HK-2 (cell line): ENCODE measurements around the gene KCNT1.

Experiments
- DNase-seq: peaks from one replicate; pipeline ENCODE4 v3.0.0-alpha.2; 2018; ENCODE audit not compliant: unreplicated experiment

Gene KCNT1

DNA sequence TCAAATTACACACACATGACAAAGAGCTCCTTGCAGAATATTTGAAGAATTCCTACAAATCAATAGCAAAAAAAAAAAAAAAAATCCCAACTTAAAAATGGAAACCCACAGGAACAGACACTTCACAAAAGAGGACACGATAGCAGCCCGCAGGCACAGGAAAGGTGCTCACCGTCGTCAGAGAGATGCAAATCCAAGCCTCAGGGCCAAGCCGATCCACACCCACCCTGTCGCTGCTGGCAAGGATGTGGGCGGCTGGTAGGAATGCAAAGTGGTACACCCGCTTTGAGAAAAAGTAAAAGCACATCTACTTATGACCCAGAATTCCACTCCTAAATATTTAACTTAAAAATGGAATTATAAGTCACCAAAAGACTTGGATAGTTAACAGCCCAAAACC, 28.0 kb upstream of the KCNT1 start:
- DNase-seq, result no peak

GRCh38 chr9:135674977-135675376, 27.0 kb upstream of the KCNT1 start:
- no peak for DNase-seq

GRCh38 chr9:135676891-135677290, 25.1 kb upstream of the KCNT1 start:
- no peak for DNase-seq

DNA sequence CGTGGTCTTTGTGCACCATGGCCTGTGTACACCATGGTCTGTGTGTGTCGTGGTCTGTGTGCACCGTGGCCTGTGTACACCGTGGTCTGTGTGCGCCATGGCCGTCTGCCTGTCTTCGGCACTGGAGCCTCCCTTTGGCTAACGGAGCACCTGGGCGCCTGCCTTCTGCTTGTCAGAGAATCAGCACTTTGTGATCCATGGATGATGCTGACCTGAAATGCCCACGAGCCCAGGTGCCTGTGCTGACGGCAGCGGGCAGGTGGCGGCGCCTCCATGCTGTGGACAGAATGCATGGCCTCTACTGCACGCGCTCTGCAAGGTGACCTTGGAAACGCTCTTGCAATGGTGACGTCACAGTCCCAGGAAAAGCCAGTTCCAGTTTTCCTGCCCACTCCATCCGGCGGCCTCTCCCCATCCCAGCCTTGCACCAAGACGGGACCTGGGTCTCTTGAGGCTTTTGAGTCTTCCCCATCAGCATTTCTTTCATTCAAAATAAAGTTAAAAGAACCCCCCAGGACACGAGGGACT, 24.3 kb upstream of the KCNT1 start:
- no peak for DNase-seq

DNA sequence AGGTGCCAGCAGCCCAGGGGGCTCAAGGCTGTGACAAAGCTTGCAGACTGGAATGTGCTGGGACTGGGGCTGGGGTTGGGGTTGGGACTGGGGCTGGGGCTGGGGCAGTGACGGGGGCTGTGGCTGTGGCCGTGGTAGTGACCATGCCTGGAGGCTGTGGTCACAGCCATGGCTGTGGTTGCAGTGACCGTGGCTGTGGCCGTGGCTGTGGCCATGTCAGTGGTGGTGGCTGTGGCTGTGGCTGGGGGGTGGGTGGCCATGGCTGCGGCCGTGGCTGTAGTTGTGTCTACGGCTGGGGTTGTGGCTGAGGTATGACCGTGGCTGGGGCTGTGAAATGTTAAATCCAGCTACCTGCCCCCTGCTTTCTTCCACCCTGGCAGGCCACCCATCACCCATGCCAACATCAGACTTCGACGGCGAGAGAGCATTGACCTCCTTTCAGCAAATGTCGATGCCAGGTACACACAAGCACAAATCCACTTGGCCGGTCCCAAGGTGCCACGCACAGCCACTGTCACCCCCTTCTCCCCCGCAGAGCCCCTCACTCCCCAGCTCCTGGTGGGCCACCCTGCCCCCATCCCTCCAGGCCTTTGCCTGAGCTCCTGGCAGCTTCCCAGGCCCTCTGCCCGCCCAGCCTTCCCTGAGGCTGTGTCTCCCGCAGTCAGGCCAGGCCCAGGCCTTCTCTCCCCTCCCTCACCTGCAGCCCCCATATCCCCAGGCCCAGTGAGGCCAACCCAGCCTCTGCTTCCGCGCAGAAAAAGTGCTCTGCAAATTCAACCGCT, 23.6 kb upstream of the KCNT1 start:
- no peak for DNase-seq

DNA sequence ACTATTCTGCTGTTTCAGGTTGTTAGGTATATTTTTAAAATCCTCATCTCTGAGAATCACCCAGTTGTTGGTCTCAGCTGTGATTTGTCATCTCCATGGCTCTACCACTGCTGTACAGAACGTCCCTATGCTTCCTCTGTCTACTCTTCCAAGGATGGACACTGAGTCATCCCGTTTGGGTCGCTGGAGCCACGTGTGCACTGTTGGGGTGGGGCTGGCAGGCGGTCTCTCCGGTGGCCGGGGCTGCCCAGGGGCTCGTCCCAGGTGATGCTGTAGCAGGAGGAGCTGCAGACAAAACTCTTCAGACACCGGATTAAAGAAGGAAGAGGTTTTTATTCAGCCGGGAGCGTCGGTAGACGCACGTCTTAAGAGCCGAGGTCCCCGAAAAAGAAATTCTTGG, 21.9 kb upstream of the KCNT1 start:
- no peak for DNase-seq

- DNase-seq, result no peak
These were observed 20.8 kb upstream of the KCNT1 start for GRCh38 chr9:135681161-135681560.

GRCh38 chr9:135683401-135684034, 18.5 kb upstream of the KCNT1 start:
- no peak for DNase-seq

- no peak for DNase-seq
These were observed 17.3 kb upstream of the KCNT1 start for GRCh38 chr9:135684691-135685090.

- no peak for DNase-seq
These were observed 14.8 kb upstream of the KCNT1 start for GRCh38 chr9:135687216-135687615.

DNA sequence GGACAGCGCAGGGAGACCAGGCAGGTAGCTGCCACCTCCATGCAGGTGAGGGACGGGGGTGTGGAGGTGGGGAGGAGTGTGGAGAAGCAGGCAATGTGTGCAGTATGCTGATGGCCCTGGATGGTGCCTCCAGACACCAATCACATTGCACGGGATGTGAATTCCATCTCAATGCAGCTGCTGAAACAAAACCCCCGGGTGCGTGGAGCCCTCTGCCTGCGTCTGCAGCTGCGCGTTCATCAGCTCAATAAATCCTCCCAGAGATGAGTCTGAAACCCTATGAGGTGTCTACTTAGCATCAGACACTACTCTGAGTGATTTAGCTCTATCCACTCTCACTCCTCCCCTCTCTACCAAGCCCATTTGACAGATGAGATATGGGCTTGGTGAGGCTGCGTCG, 13.0 kb upstream of the KCNT1 start:
- DNase-seq, result no peak

GRCh38 chr9:135690836-135691570, 11.0 kb upstream of the KCNT1 start:
- DNase-seq, result no peak

DNA sequence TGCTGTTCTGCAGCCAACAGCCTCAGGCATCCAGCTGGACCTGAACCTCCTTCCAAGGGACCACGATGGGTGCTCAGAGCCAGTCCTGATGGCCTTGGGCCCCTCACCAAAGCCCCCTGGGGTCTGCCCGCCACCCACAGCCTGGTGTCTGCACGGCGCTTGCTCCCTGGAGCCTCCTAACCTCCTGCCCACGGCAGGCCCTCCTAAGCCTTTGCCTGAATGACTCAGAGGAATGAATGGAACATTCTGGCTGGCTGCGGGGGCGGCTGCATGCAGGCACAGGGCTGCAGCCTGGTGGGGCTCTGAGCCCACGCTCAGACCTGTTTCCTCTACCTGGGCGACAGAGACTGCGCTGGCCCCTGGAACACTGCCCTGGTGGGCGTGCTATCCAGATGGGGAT, 9.6 kb upstream of the KCNT1 start:
- DNase-seq, result no peak

DNA sequence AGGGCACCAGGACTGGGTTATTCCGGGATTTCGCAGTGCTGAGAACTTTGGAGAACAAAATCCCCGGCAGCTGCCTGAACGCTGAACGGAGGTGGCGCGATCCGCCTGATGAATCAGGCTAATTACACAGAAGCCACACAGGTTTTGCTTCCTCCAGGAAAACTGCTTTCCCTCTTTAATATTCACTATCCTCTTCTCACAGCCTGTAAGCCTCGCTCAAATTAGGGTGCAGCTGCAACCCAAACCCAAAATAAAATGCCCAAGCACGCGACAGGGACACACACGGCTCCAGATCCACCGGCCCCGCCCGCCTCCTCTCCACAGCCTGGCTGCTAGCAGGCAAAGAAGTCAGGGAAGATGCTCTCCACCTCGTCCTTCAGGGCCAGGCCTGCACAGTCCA, 8.7 kb upstream of the KCNT1 start:
- no peak for DNase-seq

DNA sequence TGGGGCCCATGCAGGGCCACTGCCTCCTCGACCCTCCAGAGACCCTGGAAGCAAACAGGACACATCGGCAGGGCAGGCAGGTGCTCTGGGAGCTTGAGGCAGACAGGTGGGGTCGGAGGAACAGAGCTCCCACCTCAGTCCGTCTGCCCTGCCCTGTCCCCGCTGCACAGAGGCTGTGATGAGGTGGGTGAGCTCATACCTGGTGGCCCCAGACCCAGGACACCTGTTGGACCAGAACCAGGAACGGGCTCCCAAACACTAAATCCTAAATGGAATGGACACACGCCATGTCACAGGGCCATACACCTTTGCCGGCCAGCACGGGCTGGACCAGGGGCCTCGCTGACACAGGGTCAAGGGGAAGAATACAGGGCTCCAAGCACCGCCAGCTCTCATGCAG, 8.2 kb upstream of the KCNT1 start:
- DNase-seq, result no peak

DNA sequence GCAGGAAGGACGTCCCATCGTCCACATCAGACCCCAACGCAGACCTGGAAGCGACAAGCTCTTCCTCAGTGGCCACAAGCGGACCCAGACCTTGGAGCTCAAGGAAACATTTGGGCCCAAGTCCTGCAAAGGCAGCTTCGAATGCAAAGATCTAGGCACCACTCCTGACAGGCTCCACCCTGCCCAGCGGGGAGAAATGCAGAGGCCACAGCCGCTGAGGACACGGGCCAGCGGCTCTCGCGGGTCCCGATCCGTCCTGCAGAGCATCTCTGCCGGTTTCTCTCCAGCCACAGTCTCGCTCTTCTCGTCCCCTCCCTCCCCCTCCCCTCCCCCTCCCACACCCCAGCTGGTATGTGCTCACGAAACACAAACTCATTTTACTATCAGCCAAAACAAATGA, 7.6 kb upstream of the KCNT1 start:
- DNase-seq, result no peak

GRCh38 chr9:135695036-135695435, 6.9 kb upstream of the KCNT1 start:
- DNase-seq, result no peak

- no peak for DNase-seq
These were observed 6.3 kb upstream of the KCNT1 start for GRCh38 chr9:135695642-135696041.

DNA sequence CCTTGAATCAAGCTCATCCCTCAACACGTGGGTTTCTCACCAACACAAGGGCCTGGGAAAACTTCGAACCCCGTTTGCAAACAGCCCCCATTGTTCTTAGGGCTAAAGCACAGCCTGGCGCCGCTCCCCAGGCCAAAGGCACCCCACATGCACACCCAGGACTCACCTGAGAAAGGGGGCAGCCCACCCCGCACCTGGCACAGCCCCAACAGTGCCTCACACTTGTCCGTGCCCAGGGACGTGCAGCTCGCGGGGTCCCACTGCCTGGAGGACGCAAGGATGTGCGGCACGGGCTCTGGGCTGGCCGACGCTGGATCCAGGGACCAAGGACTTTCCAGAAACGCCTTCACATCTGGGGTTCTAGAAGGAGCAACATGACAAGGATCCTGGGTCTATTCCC, 5.5 kb upstream of the KCNT1 start:
- DNase-seq, result no peak

- no peak for DNase-seq
These were observed 4.8 kb upstream of the KCNT1 start for GRCh38 chr9:135697226-135697625.

DNA sequence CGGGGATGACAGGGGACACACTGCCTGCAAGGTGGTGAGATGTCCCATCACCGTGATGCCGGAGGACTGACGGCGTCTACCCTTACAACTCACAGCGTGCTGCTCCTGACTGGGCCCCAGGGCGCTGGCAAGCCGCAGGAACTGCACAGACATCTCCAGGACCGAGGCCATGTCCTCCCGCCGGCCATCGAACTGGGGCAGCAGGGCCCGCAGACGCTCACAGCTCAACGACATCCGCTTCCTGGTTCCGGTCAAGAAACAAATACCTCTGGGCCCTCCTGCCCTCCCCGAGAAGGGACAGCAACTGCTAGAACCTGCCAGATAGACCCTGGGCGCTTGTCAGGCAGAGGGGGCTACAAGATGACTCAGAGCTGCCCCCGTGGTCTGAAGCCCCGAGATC, 3.7 kb upstream of the KCNT1 start:
- no peak for DNase-seq

DNA sequence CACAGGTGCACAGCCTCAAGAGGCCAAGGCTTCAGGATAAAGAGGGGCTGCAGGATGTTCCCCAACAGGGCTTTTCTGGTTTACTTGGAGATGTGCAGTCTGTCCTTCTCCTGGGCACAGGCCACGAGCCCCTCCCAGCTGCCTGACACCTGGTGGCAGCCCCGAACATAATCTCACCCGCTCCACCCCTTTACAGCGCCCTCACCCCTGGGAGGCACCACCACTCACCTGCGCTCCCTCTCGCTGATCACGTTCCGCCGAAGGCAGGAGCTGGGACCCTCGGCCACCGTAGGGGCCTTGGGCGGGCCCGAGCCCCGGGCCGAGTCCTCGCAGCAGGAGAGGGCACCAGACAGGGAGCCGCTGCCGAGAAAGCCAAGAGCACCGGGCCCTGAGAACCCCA, 3.2 kb upstream of the KCNT1 start:
- no peak for DNase-seq

- no peak for DNase-seq
These were observed 2.5 kb upstream of the KCNT1 start, which contains the start of gene SOHLH1 for GRCh38 chr9:135699440-135699839. Gene SOHLH1 (minus strand): TSS chr9:135699481. CDS start chr9:135699467, 14 bp downstream.
